Chondrocyte (in vitro differentiated cells): Measurements from ENCODE around the gene CCNL1. TPM values are rescaled to one million over a fixed set of nuclear protein-coding genes. Genes with fewer than 3 reads are reported as not detected.

Experiments used
- DNase-seq: peaks from one replicate; pipeline ENCODE4 v3.0.0; 2021; ENCODE audit warnings: mixed read lengths, low spot score
- H3K27ac Mint-ChIP-seq: one replicate; pipeline ENCODE4 v1.8.0; 2021; ENCODE audit warnings: mild to moderate bottlenecking, moderate library complexity, mixed read lengths; ENCODE audit not compliant: unreplicated experiment
- H3K27me3 Mint-ChIP-seq: 2 replicates; pipeline ENCODE4 v1.8.0; 2021; ENCODE audit warnings: low read depth, mixed read lengths
- H3K36me3 Mint-ChIP-seq: 2 replicates; pipeline ENCODE4 v1.8.0; 2021; ENCODE audit warnings: low read depth, mixed read lengths
- H3K4me1 Mint-ChIP-seq: 2 replicates; pipeline ENCODE4 v1.8.0; 2021; ENCODE audit warnings: low read depth, mild to moderate bottlenecking, mixed read lengths
- H3K4me3 Mint-ChIP-seq: one replicate; pipeline ENCODE4 v1.8.0; 2021; ENCODE audit warnings: mild to moderate bottlenecking, moderate library complexity, mixed read lengths; ENCODE audit not compliant: unreplicated experiment
- H3K9me3 Mint-ChIP-seq: 2 replicates; pipeline ENCODE4 v1.8.0; 2021; ENCODE audit warnings: low read depth, mixed read lengths
- CTCF ChIP-seq: fragments of 200-600 bp; sonication (generic); IDR thresholded peaks from 2 replicates; pipeline ENCODE4 v1.5.0; 2021; ENCODE audit warnings: antibody characterized with exemption, mild to moderate bottlenecking, moderate library complexity
- total RNA-seq: library from RNA; stranded (reverse); gene quantifications from 3 replicates; pipeline ENCODE4 v1.2.1, GENCODE V29; 2021

The CCNL1 gene
- total RNA-seq, 1 donor from 2014 or later: 63.9 TPM

- no peak overlapping the region for H3K4me3 Mint-ChIP-seq
- no peak for DNase-seq
- no peak for TF ChIP-seq CTCF
- no peaks in the 10 kb centered on the region for H3K9me3 Mint-ChIP-seq
- peak overlapping the region; percentile 97 for H3K27ac Mint-ChIP-seq
- no peaks in the 10 kb centered on the region for H3K27me3 Mint-ChIP-seq
- no peaks in the 10 kb centered on the region for H3K36me3 Mint-ChIP-seq
- peaks cover 56% of the 10 kb centered on the region for H3K4me1 Mint-ChIP-seq
Measured at GRCh38 chr3:157129803-157130466, 30.0 kb downstream of the CCNL1 start.

GRCh38 chr3:157128771-157129681 is 30.9 kb downstream of the CCNL1 start:
- Mint-ChIP-seq H3K27me3 (no peaks in the 10 kb centered on the region), H3K4me1 (peaks cover 58% of the 10 kb centered on the region), H3K4me3 (no peak overlapping the region), H3K27ac (peak overlapping the region; percentile 97), H3K9me3 (no peaks in the 10 kb centered on the region), H3K36me3 (no peaks in the 10 kb centered on the region)
- DNase-seq: no peak
- TF ChIP-seq CTCF: no peak

GRCh38 chr3:157127831-157128767 is 31.8 kb downstream of the CCNL1 start:
- Mint-ChIP-seq H3K36me3 (no peaks in the 10 kb centered on the region), H3K4me3 (no peak overlapping the region), H3K27ac (peak overlapping the region; percentile 97), H3K27me3 (no peaks in the 10 kb centered on the region), H3K4me1 (peaks cover 60% of the 10 kb centered on the region), H3K9me3 (no peaks in the 10 kb centered on the region)
- TF ChIP-seq CTCF: no peak
- DNase-seq: no peak

- Mint-ChIP-seq H3K27ac (no peak overlapping the region), H3K4me3 (no peak overlapping the region), H3K36me3 (no peaks in the 10 kb centered on the region), H3K27me3 (no peaks in the 10 kb centered on the region), H3K9me3 (no peaks in the 10 kb centered on the region), H3K4me1 (peaks cover 69% of the 10 kb centered on the region)
- no peak for TF ChIP-seq CTCF
- no peak for DNase-seq
Measured at GRCh38 chr3:157127268-157127667, 32.7 kb downstream of the CCNL1 start.

- no peak overlapping the region for H3K27ac Mint-ChIP-seq
- H3K4me3 Mint-ChIP-seq: no peak overlapping the region
- H3K36me3 Mint-ChIP-seq: no peaks in the 10 kb centered on the region
- H3K27me3 Mint-ChIP-seq: no peaks in the 10 kb centered on the region
- TF ChIP-seq CTCF: no peak
- no peaks in the 10 kb centered on the region for H3K9me3 Mint-ChIP-seq
- peaks cover 69% of the 10 kb centered on the region for H3K4me1 Mint-ChIP-seq
- no peak for DNase-seq
Measured at GRCh38 chr3:157126365-157126764, 33.6 kb downstream of the CCNL1 start.
